Mesothelial cell of epicardium (in vitro differentiated cells): ENCODE results near the gene CHST13. TPM values are rescaled to one million over a fixed set of nuclear protein-coding genes. Genes with fewer than 3 reads are reported as not detected.

Experiments used
- DNase-seq, 2 experiments: peaks; one replicate each; pipeline ENCODE4 v3.0.0; 2021; ENCODE audit warnings: low spot score in 2 of 2; ENCODE audit not compliant: unreplicated experiment in 2 of 2
- H3K27ac Mint-ChIP-seq: 2 replicates; pipeline ENCODE4 v1.8.0; 2021; ENCODE audit warnings: mixed read lengths
- H3K27me3 Mint-ChIP-seq: 2 replicates; pipeline ENCODE4 v1.8.0; 2021; ENCODE audit warnings: low read depth, mixed read lengths
- H3K36me3 Mint-ChIP-seq: 2 replicates; pipeline ENCODE4 v1.8.0; 2021; ENCODE audit warnings: mixed read lengths
- H3K4me1 Mint-ChIP-seq: 2 replicates; pipeline ENCODE4 v1.8.0; 2021; ENCODE audit warnings: mixed read lengths
- H3K4me3 Mint-ChIP-seq: 2 replicates; pipeline ENCODE4 v1.8.0; 2021; ENCODE audit warnings: mild to moderate bottlenecking, moderate library complexity, mixed read lengths
- H3K9me3 Mint-ChIP-seq: 2 replicates; pipeline ENCODE4 v1.8.0; 2021; ENCODE audit warnings: mixed read lengths
- CTCF ChIP-seq: fragments of 200-600 bp; sonication (generic); IDR thresholded peaks from one replicate; pipeline ENCODE4 v1.5.0; 2021; ENCODE audit warnings: antibody characterized with exemption; ENCODE audit not compliant: unreplicated experiment
- total RNA-seq: library from RNA; stranded (reverse); gene quantifications from 3 replicates; pipeline ENCODE4 v1.2.1, GENCODE V29; 2021

Gene CHST13
- total RNA-seq, 1 donor from 2014 or later, result not detected

DNA sequence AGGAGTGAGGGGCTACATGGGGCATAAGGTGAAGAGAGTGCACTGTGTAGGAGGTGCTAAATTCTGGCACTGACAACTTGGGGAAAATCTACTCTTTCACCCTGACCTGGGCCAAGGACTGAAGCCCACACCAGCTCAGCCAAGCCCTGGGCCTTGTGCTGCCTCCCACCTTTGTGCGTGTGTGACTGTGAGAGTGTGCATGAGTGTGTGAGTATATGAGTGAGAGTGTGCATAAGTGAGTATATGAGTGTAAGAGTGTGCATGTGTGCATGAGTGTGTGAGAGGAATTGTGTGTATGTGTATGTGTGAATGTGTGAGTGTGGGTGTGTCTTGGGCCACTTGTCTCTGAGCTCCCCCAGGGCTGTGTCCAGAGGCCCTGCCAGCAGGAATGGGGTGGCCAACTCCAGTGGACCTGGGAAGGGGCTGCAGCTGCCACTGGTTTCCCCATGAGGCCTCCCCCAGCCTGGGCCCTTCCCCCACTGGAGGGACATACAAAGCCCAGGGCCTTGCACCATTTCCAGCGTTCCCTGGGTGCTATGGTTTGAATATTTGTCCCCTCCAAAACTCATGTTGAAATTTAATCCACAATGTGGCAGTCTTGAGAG is 19.6 kb downstream of the CHST13 start:
- TF ChIP-seq CTCF, result no peak
- Mint-ChIP-seq H3K27me3 (peaks cover 14% of the 10 kb centered on the region), H3K36me3 (no peaks in the 10 kb centered on the region), H3K4me3 (no peak overlapping the region), H3K27ac (no peak overlapping the region), H3K9me3 (no peaks in the 10 kb centered on the region), H3K4me1 (no peaks in the 10 kb centered on the region)
- peak; percentile 11 to 34 for DNase-seq

DNA sequence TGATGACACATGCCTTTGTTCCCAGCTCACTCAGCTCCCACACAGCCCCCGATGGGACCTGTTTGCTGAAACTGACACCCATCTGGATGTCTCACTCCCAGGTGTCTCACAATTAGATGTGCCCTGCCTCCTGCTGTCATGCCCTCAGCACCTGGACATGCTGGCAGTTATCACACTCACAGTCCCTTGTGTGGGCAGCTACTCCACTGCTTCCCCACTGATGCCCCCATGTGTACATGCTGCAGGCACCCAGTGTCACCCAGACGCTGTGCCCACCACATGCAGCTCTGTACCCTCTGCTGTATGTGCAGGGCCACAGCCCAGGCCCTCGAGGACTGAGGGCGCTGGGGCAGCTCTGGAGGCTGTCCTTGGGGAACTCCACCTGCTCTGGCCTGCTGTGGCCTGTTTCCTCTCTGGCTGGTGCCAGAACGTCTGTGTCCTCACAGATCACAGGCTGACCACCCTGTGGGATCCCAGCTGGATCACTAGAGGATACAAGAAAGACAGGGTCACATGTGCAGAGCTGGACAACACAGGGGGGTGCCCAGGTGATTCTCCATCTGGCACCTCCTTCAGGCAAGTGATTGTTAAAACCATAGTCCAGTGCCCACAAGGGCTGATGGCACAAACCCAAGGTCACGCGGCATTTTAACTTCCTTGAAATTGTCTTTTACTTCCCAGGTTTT is 20.8 kb downstream of the CHST13 start:
- Mint-ChIP-seq H3K4me1 (no peaks in the 10 kb centered on the region), H3K4me3 (no peak overlapping the region), H3K36me3 (no peaks in the 10 kb centered on the region), H3K27ac (no peak overlapping the region), H3K27me3 (peaks cover 21% of the 10 kb centered on the region), H3K9me3 (no peaks in the 10 kb centered on the region)
- DNase-seq, result peak in 1 of 2 experiments; percentile 3
- no peak for TF ChIP-seq CTCF

- TF ChIP-seq CTCF, result no peak
- DNase-seq, result peak in 1 of 2 experiments; percentile 22
- Mint-ChIP-seq H3K9me3 (no peaks in the 10 kb centered on the region), H3K4me1 (no peaks in the 10 kb centered on the region), H3K4me3 (no peak overlapping the region), H3K27me3 (peaks cover 24% of the 10 kb centered on the region), H3K27ac (no peak overlapping the region), H3K36me3 (no peaks in the 10 kb centered on the region)
These were observed 21.6 kb downstream of the CHST13 start for GRCh38 chr3:126545544-126545943.

- DNase-seq, result peak; percentile 5 to 11
- no peak for TF ChIP-seq CTCF
- Mint-ChIP-seq H3K27ac (no peak overlapping the region), H3K27me3 (peaks cover 24% of the 10 kb centered on the region), H3K36me3 (no peaks in the 10 kb centered on the region), H3K4me1 (no peaks in the 10 kb centered on the region), H3K4me3 (no peak overlapping the region), H3K9me3 (no peaks in the 10 kb centered on the region)
These were observed 22.1 kb downstream of the CHST13 start for GRCh38 chr3:126546013-126546412.

- Mint-ChIP-seq H3K36me3 (no peaks in the 10 kb centered on the region), H3K27ac (no peak overlapping the region), H3K27me3 (peaks cover 24% of the 10 kb centered on the region), H3K4me3 (no peak overlapping the region), H3K9me3 (no peaks in the 10 kb centered on the region), H3K4me1 (no peaks in the 10 kb centered on the region)
- no peak for DNase-seq
- no peak for TF ChIP-seq CTCF
These were observed 22.7 kb downstream of the CHST13 start for GRCh38 chr3:126546549-126547239.
